A549 treated with dexamethasone at 1 μM for 4 hours (cell line): ENCODE results near the gene KITLG. TPM values are rescaled to one million over a fixed set of nuclear protein-coding genes. Genes with fewer than 3 reads are reported as not detected.

Experiments used
- total RNA-seq: library from RNA; stranded (reverse); fragments of 200-300 nt; extraction: Qiagen RNA extraction; gene quantifications from 5 replicates; pipeline ENCODE4 v1.2.3, GENCODE V29; 2022

KITLG gene
- total RNA-seq: 13.5 to 21.9 TPM (median 15.9 TPM) in 5 replicates

GRCh38 chr12:88580051-88580871 is at the start of gene KITLG:
Gene KITLG, minus strand, starts transcription at chr12:88580471. Its CDS starts 193 bp downstream, at chr12:88580278.

